Measurements from ENCODE around the gene C22orf42.
A peak's percentile ranks its signal among the peaks of the same experiment; 100 is the strongest.
"Not testable (repeated sequence)": the region's sequence is repeated elsewhere in the genome, so short reads cannot be mapped to it uniquely, and the experiment has no call there.

C22orf42 gene

DNA sequence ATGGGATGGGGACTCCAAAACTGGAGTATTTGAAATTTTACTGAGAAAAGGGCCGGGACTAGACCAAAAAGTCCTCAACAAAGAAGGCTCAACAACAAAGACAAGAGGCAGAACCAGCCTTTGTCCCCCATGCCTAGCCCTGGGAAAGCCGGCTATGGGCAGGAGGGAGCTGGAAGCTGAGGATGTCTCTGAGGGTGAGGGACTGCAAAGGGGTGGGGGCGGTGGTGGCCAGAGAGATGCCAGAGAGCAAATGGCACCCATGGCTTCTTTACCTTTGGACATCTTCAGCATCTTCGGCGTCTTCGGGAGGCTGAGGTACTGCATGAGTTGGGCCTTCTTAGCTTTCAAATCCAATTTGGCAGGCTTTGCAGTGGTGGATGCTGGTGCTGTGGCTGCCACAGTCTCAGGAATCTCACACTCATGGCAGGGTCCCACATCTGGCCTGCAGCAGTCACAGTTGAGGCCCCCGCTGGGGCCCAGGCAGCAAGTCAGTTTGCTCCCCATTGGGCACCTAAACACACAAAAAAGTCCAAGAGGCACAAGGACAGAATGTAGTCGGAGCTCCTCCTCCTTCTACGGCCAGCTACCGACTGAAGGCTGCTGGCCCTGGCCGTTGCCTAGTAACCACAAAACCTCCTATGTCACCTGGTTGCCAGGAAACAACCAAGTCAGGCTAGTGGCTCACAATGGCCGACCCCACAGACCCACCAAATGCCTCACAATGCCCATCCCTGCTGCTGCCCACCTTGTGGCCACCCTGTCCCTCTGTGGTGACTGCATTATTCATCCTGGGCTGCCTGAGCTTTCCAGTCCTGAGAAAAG is at the start of gene C22orf42:
Gene C22orf42 (minus strand): TSS at position 592 of the 822 bp plus-strand sequence. CDS start 88 bp downstream, at position 504.
- no peak for DNase-seq

- DNase-seq: no peak
Measured at GRCh38 chr22:32208681-32209080, 49.6 kb upstream of the C22orf42 start.

- DNase-seq: no peak
Measured at GRCh38 chr22:32207971-32208480, 48.9 kb upstream of the C22orf42 start.

DNA sequence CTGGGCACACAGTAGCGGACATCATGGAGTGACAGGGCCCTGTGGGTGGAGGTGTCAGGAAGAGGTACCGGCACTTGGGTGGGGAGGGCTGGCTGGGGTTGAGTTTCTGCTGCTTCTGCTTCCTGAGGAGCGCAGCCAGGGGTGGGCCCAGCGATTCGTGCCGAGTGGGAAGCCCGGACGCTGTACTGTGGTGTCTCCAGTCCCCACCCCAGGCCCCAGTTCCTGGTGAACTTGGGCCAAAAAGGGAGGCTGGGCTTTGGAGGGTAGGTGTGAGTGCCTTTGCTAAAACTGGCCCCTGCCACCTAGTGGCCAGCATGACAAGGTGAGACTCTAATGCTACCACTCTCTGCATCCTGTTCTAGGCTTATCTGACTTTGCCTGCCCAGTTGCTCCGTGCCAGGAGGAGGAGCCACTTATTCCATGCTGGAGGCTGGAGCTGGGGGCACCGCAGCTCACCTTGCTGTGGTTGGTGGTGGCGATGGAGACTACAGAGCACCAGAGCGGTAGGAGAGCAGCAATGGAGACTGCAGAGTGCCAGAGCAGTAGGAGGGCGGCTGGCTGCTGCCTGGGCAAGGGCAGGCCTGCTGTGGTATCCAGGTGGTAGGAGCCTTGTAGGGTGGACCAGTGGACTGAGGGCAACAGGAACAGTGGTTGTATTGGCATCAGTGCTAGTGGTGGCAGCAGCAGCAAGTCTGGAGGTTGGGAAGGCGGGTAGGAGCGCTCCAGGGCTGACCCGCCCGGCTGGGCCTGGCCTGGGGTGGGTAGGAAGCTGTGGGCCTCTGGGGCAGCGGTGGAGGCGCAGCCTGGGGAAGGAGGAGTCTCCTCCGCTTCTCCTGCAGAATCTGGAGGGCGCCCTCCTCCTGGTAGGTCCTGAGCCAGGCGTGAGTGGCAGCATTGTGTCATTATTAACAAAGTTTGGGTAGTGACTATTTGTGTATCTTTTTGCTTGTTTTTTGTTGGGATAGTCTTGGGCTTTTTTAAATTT is 48.0 kb upstream of the C22orf42 start:
- DNase-seq: peak; percentile 42

GRCh38 chr22:32205974-32206773 is 47.1 kb upstream of the C22orf42 start:
- DNase-seq: no peak

DNA sequence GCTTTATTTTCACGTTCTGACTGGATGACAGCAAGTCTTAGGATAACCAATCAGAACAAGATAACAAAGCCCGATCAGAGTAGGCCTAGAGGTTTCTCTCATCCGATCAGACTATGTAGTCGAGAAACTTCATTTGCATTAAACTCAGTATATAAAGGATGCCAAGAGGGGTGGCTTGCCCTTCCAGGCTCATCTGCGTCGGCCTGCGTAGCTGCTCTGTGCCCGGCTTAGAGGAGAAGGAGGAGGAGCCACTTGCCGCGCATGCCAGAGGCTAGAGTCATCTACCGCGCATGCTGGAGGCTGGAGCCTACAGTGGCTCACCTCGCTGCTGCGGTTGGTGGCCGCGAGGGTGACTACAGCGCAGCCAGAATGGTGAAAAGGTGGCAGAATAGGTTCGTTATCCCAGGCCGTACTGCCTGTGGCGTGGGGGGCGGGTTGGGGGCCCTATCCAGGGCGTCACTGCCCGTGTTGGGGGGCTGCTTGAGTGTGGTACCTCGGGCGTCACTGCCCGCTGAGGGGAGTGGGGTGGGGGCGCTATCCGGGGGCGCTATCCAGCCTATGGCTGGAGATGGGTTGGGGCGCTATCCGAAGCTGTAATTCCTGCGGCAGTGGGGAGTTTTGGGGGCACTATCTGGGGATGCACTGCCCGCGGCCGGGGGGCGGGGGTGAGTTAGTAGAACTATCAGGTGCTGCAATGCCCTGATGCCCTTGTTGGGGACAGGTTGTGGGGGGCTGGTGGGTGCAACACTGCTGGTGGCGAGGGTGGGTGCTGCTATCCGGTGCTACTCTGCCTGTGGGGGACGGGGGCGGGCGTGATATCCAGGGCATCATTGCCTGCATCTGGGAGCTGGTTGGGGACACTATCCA is 46.0 kb upstream of the C22orf42 start, which contains the start of gene RFPL2:
Gene RFPL2 (minus strand): TSS at position 218 of the 867 bp plus-strand sequence. CDS start 2,622 bp downstream, outside the sequence.
- DNase-seq: no peak

GRCh38 chr22:32204040-32204855 is 45.1 kb upstream of the C22orf42 start:
- DNase-seq: no peak

DNA sequence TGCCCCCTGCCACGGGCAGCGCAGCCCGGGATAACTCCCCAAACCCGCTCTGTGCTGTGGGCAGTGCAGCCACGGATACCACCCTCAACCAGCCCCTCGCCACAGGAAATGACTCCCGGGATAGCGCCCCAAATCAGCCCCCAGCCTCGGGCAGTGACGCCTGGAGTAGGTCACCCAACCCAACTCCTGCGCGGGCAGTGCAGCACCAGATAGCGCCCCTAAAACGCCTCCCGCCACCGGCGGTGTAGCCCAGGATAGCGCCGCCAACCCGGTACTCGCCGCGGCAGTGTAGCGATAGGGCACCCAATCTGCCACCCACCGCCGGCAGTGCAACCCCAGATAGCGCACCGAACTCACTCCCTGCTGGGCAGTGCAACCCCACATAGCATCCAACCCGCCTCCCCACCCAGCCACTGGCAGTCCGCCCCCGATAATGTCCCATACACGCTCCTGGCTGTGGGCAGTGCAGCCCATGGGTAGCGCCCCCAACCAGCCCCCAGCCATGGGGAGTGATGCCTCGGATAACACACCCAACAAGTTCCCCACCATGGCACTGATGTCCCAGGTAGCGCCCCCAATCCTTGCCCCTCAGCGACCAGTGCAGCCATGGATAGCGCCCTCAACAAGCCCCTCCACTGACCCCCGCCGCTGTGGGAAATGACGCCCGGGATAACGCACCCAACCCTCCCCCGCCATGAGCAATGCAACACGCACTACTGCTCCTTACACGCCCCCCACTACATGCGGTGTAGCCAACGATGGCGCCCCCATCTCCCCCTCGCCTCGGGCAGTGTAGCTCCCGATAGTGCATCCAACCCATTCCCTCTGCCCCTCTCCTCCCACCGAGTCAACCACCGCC is 44.3 kb upstream of the C22orf42 start:
- no peak for DNase-seq

- DNase-seq: peak; percentile 48
Measured at GRCh38 chr22:32202539-32203180, 43.6 kb upstream of the C22orf42 start.

DNA sequence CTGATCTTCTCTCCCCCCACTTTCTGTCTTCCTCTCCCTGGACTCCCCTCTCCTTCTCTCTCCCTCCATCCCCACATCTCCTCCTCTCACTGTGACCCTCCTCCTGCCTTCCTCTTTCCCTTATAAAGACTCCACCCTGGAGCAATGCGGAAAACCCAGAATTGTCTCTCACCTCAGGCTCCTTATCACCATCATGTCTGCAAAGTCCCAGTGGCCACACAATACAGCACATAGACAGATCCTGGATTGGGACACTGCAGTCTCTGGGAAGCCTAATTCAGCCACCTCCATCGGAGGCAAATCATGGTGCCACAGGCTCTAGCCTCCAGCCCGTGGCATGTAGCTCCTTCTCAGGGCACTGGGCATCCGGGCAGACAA is 43.0 kb upstream of the C22orf42 start:
- DNase-seq: no peak

GRCh38 chr22:32200752-32201151 is 41.6 kb upstream of the C22orf42 start:
- DNase-seq: no peak

- DNase-seq: no peak
Measured at GRCh38 chr22:32199961-32200360, 40.9 kb upstream of the C22orf42 start.

- no peak for DNase-seq
Measured at GRCh38 chr22:32199341-32199740, 40.2 kb upstream of the C22orf42 start.

DNA sequence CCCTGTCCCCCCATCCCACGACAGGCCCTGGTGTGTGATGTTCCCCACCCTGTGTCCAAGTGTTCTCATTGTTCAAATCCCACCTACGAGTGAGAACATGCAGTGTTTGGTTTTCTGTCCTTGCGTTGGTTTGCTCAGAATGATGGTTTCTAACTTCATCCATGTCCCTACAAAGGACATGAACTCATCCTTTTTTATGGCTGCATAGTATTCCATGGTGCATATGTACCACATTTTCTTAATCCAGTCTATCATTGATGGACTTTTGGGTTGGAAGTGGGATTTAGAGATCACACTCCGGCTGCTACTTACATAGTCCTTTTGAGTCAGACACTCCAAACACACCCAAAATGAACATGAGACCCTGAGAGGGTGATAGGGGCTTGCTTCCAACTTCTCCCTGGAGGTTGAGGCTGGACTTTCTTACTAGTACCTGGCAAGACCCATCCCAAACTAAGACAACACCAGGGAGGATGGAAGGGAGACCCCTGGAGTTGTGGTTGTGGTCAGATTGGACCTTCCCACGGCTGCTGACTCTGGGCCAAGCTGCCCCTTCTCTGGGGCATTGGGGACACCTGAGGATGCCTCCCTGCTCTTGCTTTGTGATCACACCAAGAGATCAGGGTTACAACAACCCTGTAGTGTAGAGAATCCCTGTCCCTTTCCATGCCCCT is 38.6 kb upstream of the C22orf42 start:
- not testable (repeated sequence) for DNase-seq

GRCh38 chr22:32195900-32196299 is 36.8 kb upstream of the C22orf42 start:
- not testable (repeated sequence) for DNase-seq

DNA sequence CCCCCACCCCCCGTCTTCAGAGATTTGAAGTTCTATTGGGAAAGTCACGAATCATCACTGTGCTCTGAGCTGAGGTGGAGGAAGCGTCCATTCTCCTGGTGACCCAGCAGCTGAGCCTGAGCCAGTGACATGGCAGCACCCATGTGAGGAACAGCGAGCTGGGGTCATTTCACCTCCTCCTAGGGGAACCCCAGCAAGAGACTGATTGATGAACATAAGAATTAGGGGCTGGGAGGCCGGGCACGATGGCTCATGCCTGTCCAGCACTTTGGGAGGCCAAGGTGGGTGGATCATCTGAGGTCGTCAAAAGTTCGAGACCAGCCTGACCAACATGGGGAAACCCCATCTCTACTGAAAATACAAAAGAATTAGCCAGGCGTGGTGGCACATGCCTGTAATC is 34.2 kb upstream of the C22orf42 start:
- DNase-seq: not testable (repeated sequence)

- DNase-seq: not testable (repeated sequence)
Measured at GRCh38 chr22:32191021-32191420, 31.9 kb upstream of the C22orf42 start.

- no peak for DNase-seq
Measured at GRCh38 chr22:32185821-32186220, 26.7 kb upstream of the C22orf42 start.
